Measurements from ENCODE around the gene RGS17.

Gene RGS17

GRCh38 chr6:153031335-153031955, 99.6 kb downstream of the RGS17 start:
- Histone ChIP-seq H3K4me1 (ENCODE audit: control insufficient read depth, insufficient read depth, low read length) (peaks cover 8% of the 10 kb centered on the region; the same call in 1 of the 2 replicates), H3K9me3 (ENCODE audit: control insufficient read depth, insufficient read depth, low read depth, low read length) (no peaks in the 10 kb centered on the region), H3K4me3 (ENCODE audit: low read depth, low read length) (no peak overlapping the region), H3K36me3 (ENCODE audit: control insufficient read depth in 2 of 2, insufficient read depth in 1 of 2, low read length in 2 of 2) (no peaks in the 10 kb centered on the region), H3K27ac (ENCODE audit: extremely low read depth, low read depth, low read length) (no peak overlapping the region)
- TF ChIP-seq ZFP37 (tag by site-specific recombination; IDR thresholded peaks at IDR 0.05) (no peak), ZNF23 (tag by site-specific recombination; IDR thresholded peaks at IDR 0.05; ENCODE audit: borderline replicate concordance) (no peak), CTCF (tag by site-specific recombination; IDR thresholded peaks at IDR 0.05) (no peak), ZNF19 (tag by site-specific recombination; IDR thresholded peaks at IDR 0.05; ENCODE audit: low read depth) (no peak), ZFP69B (tag by site-specific recombination; IDR thresholded peaks at IDR 0.05) (no peak), ZNF792 (tag by site-specific recombination; IDR thresholded peaks at IDR 0.05) (no peak), ZNF548 (tag by site-specific recombination; IDR thresholded peaks at IDR 0.05) (no peak), ZNF24 (tag by site-specific recombination; IDR thresholded peaks at IDR 0.05) (no peak), ZNF610 (tag by site-specific recombination; IDR thresholded peaks at IDR 0.05; ENCODE audit: borderline replicate concordance) (no peak), ZNF837 (tag by site-specific recombination; IDR thresholded peaks at IDR 0.05) (no peak), ZNF214 (tag by site-specific recombination; IDR thresholded peaks at IDR 0.05; ENCODE audit: borderline replicate concordance) (no peak)
- CTCF ChIA-PET: interaction anchor here (0.7 to 3.9 kb wide), 8 partner anchors 10 to 910 kb away, joined by 3 to 18 read pairs (median 6); no protein-coding TSS in a partner anchor
- POLR2A ChIA-PET: no interaction called here

GRCh38 chr6:153028963-153029362, 102.1 kb downstream of the RGS17 start:
- POLR2A ChIA-PET: no interaction called here
- H3K36me3 ChIP-seq (ENCODE audit: control insufficient read depth in 2 of 2, insufficient read depth in 1 of 2, low read length in 2 of 2): no peaks in the 10 kb centered on the region
- TF ChIP-seq ZBTB6 (tag by site-specific recombination; IDR thresholded peaks at IDR 0.05): no peak
- TF ChIP-seq ZNF510 (tag by site-specific recombination; IDR thresholded peaks at IDR 0.05; ENCODE audit: insufficient replicate concordance): no peak
- TF ChIP-seq ZNF623 (tag by site-specific recombination; IDR thresholded peaks at IDR 0.05): no peak
- no peak for TF ChIP-seq ZNF18 (tag by site-specific recombination; IDR thresholded peaks at IDR 0.05)
- CTCF ChIA-PET: interaction anchor here (1.1 kb wide), 1 partner anchor 75 kb away, joined by 5 read pairs; no protein-coding TSS in a partner anchor
- H3K4me3 ChIP-seq (ENCODE audit: low read depth, low read length): no peak overlapping the region
- H3K27ac ChIP-seq (ENCODE audit: extremely low read depth, low read depth, low read length): no peak overlapping the region
- H3K4me1 ChIP-seq (ENCODE audit: control insufficient read depth, insufficient read depth, low read length): peaks cover 8% of the 10 kb centered on the region; the same call in 1 of the 2 replicates
- H3K9me3 ChIP-seq (ENCODE audit: control insufficient read depth, insufficient read depth, low read depth, low read length): no peaks in the 10 kb centered on the region

GRCh38 chr6:153028286-153028685, 102.8 kb downstream of the RGS17 start:
- H3K9me3 ChIP-seq (ENCODE audit: control insufficient read depth, insufficient read depth, low read depth, low read length): no peaks in the 10 kb centered on the region
- H3K27ac ChIP-seq (ENCODE audit: extremely low read depth, low read depth, low read length): no peak overlapping the region
- no peaks in the 10 kb centered on the region for H3K36me3 ChIP-seq (ENCODE audit: control insufficient read depth in 2 of 2, insufficient read depth in 1 of 2, low read length in 2 of 2)
- ChIA-PET POLR2A (no interaction called here), CTCF (interaction anchor here (1.1 kb wide), 1 partner anchor 74 kb away, joined by 5 read pairs; no protein-coding TSS in a partner anchor)
- no peak overlapping the region for H3K4me3 ChIP-seq (ENCODE audit: low read depth, low read length)
- peaks cover 8% of the 10 kb centered on the region; the same call in 1 of the 2 replicates for H3K4me1 ChIP-seq (ENCODE audit: control insufficient read depth, insufficient read depth, low read length)
- TF ChIP-seq ZIC2 (tag by site-specific recombination; IDR thresholded peaks at IDR 0.05) (no peak), ZNF488 (tag by site-specific recombination; IDR thresholded peaks at IDR 0.05) (no peak), GLIS2 (tag by site-specific recombination; IDR thresholded peaks at IDR 0.05) (no peak), ZNF423 (tag by site-specific recombination; IDR thresholded peaks at IDR 0.05) (no peak), ZBTB10 (tag by site-specific recombination; IDR thresholded peaks at IDR 0.05) (no peak), EGR2 (tag by site-specific recombination; IDR thresholded peaks at IDR 0.05; ENCODE audit: low read depth) (no peak), AEBP2 (tag by site-specific recombination; IDR thresholded peaks at IDR 0.05; ENCODE audit: borderline replicate concordance) (no peak)
